ENCODE data around the gene DGKB. TPM values are rescaled to one million over a fixed set of nuclear protein-coding genes. Genes with fewer than 3 reads are reported as not detected.

DGKB gene
- total RNA-seq, 4 donors from 2014 or later, result 0.78 to 2.5 (median 1.5) TPM

- no peak for TF ChIP-seq CTCF (IDR thresholded peaks at IDR 0.05)
- TF ChIP-seq POLR2A (IDR thresholded peaks at IDR 0.05), result no peak
- no peak for TF ChIP-seq EP300 (IDR thresholded peaks at IDR 0.05)
Measured at GRCh38 chr7:14817829-14818614, 84.5 kb downstream of the DGKB start.

GRCh38 chr7:14807507-14807906 is 95.0 kb downstream of the DGKB start:
- Histone ChIP-seq H3K4me3 (no peak overlapping the region), H3K4me1 (no peaks in the 10 kb centered on the region), H3K27ac (no peak overlapping the region), H3K27me3 (no peaks in the 10 kb centered on the region), H3K36me3 (no peaks in the 10 kb centered on the region), H3K9me3 (no peaks in the 10 kb centered on the region)
- TF ChIP-seq CTCF (IDR thresholded peaks at IDR 0.05) (no peak), EP300 (IDR thresholded peaks at IDR 0.05) (no peak), POLR2A (IDR thresholded peaks at IDR 0.05) (no peak)
- DNase-seq (ENCODE audit: low spot score in 2 of 2), result no peak
- WGBS, 2 donors, result 71 to 75% methylated on average over 3 of the region's 3 CpGs

More at GRCh38 chr7:14817829-14818614, 84.5 kb downstream of the DGKB start:
- Histone ChIP-seq H3K4me3 (no peak overlapping the region), H3K27me3 (no peaks in the 10 kb centered on the region), H3K9me3 (no peaks in the 10 kb centered on the region), H3K36me3 (no peaks in the 10 kb centered on the region), H3K4me1 (no peaks in the 10 kb centered on the region), H3K27ac (no peak overlapping the region)
- WGBS, 2 donors, result 81 to 87% methylated on average over 4 of the region's 4 CpGs
- no peak for DNase-seq (ENCODE audit: low spot score in 2 of 2)

- Histone ChIP-seq H3K4me3 (no peak overlapping the region), H3K4me1 (no peaks in the 10 kb centered on the region), H3K27ac (no peak overlapping the region), H3K9me3 (no peaks in the 10 kb centered on the region), H3K36me3 (no peaks in the 10 kb centered on the region), H3K27me3 (no peaks in the 10 kb centered on the region)
- WGBS, 2 donors, result 23 to 32% methylated on average over 1 of the region's 1 CpG
- no peak for TF ChIP-seq CTCF (IDR thresholded peaks at IDR 0.05)
- no peak for DNase-seq (ENCODE audit: low spot score in 2 of 2)
Measured at GRCh38 chr7:14806891-14807290, 95.7 kb downstream of the DGKB start.

GRCh38 chr7:14805105-14805719 is 97.3 kb downstream of the DGKB start:
- TF ChIP-seq EP300 (IDR thresholded peaks at IDR 0.05) (no peak), POLR2A (IDR thresholded peaks at IDR 0.05) (no peak), CTCF (IDR thresholded peaks at IDR 0.05) (no peak)
- 92 to 94% methylated on average over 2 of the region's 2 CpGs for WGBS, 2 donors
- no peaks in the 10 kb centered on the region for H3K9me3 ChIP-seq
- H3K27ac ChIP-seq, result no peak overlapping the region
- DNase-seq (ENCODE audit: low spot score in 2 of 2), result no peak
- no peaks in the 10 kb centered on the region for H3K36me3 ChIP-seq
- H3K27me3 ChIP-seq, result no peaks in the 10 kb centered on the region
- no peak overlapping the region for H3K4me3 ChIP-seq
- no peaks in the 10 kb centered on the region for H3K4me1 ChIP-seq

- WGBS, 2 donors, result 96% methylated on average over 2 of the region's 2 CpGs
- Histone ChIP-seq H3K9me3 (no peaks in the 10 kb centered on the region), H3K4me1 (no peaks in the 10 kb centered on the region), H3K27ac (no peak overlapping the region), H3K27me3 (no peaks in the 10 kb centered on the region), H3K36me3 (no peaks in the 10 kb centered on the region), H3K4me3 (no peak overlapping the region)
- TF ChIP-seq POLR2A (IDR thresholded peaks at IDR 0.05) (no peak), EP300 (IDR thresholded peaks at IDR 0.05) (no peak), CTCF (IDR thresholded peaks at IDR 0.05) (no peak)
- no peak for DNase-seq (ENCODE audit: low spot score in 2 of 2)
Measured at GRCh38 chr7:14800664-14801063, 101.9 kb downstream of the DGKB start.
